Measurements from ENCODE around the gene M1AP. TPM values are rescaled to one million over a fixed set of nuclear protein-coding genes. Genes with fewer than 3 reads are reported as not detected.

The M1AP gene
- total RNA-seq, 1 donor from 2014 or later: 0.20 TPM

- DNase-seq (ENCODE audit: low read depth) (no peak), FAIRE-seq (no peak)
- Histone ChIP-seq H3K4me2 (ENCODE audit: low read length) (no peak overlapping the region), H3K27me3 (ENCODE audit: insufficient read depth, low read length) (no peaks in the 10 kb centered on the region), H4K20me1 (ENCODE audit: insufficient read depth, low read length) (no peaks in the 10 kb centered on the region), H2AFZ (ENCODE audit: low read depth, low read length) (no peak overlapping the region), H3K27ac (ENCODE audit: low read depth, low read length) (no peak overlapping the region), H3K9ac (ENCODE audit: low read length) (no peak overlapping the region), H3K79me2 (ENCODE audit: insufficient read depth, low read length) (no peaks in the 10 kb centered on the region), H3K4me3 (ENCODE audit: insufficient read depth, low read depth, low read length) (no peak overlapping the region), H3K9me3 (ENCODE audit: insufficient read depth, low read depth, low read length) (no peaks in the 10 kb centered on the region), H3K36me3 (ENCODE audit: insufficient read depth, low read length) (no peaks in the 10 kb centered on the region), H3K4me1 (ENCODE audit: insufficient read depth, low read length) (no peaks in the 10 kb centered on the region)
- H3K36me3 Mint-ChIP-seq (ENCODE audit: low read depth, unreplicated experiment): peaks cover 30% of the 10 kb centered on the region
- no peak overlapping the region for H3K4me3 Mint-ChIP-seq (ENCODE audit: unreplicated experiment)
- no peaks in the 10 kb centered on the region for H3K27me3 Mint-ChIP-seq (ENCODE audit: low read depth, unreplicated experiment)
- H3K4me1 Mint-ChIP-seq (ENCODE audit: low read depth, unreplicated experiment): no peaks in the 10 kb centered on the region
- no peak for TF ChIP-seq CTCF (IDR thresholded peaks at IDR 0.05; ENCODE audit: insufficient read depth, low read depth, low read length)
- no peak for TF ChIP-seq EZH2 (IDR thresholded peaks at IDR 0.05; ENCODE audit: insufficient read depth, low read length)
- no peak overlapping the region for H3K27ac Mint-ChIP-seq (ENCODE audit: unreplicated experiment)
- peaks cover 7% of the 10 kb centered on the region for H3K9me3 Mint-ChIP-seq (ENCODE audit: unreplicated experiment)
Observed at GRCh38 chr2:74679615-74680014, 31.5 kb upstream of the M1AP start.

- no peak overlapping the region for H3K4me3 Mint-ChIP-seq (ENCODE audit: unreplicated experiment)
- H3K27ac Mint-ChIP-seq (ENCODE audit: unreplicated experiment): no peak overlapping the region
- FAIRE-seq (no peak), DNase-seq (ENCODE audit: low read depth) (no peak)
- Histone ChIP-seq H3K4me1 (ENCODE audit: insufficient read depth, low read length) (no peaks in the 10 kb centered on the region), H4K20me1 (ENCODE audit: insufficient read depth, low read length) (no peaks in the 10 kb centered on the region), H3K36me3 (ENCODE audit: insufficient read depth, low read length) (no peaks in the 10 kb centered on the region), H3K9me3 (ENCODE audit: insufficient read depth, low read depth, low read length) (no peaks in the 10 kb centered on the region), H3K9ac (ENCODE audit: low read length) (no peak overlapping the region), H3K79me2 (ENCODE audit: insufficient read depth, low read length) (no peaks in the 10 kb centered on the region), H2AFZ (ENCODE audit: low read depth, low read length) (no peak overlapping the region), H3K27ac (ENCODE audit: low read depth, low read length) (no peak overlapping the region), H3K4me3 (ENCODE audit: insufficient read depth, low read depth, low read length) (no peak overlapping the region), H3K4me2 (ENCODE audit: low read length) (no peak overlapping the region), H3K27me3 (ENCODE audit: insufficient read depth, low read length) (no peaks in the 10 kb centered on the region)
- TF ChIP-seq CTCF (IDR thresholded peaks at IDR 0.05; ENCODE audit: insufficient read depth, low read depth, low read length) (no peak), EZH2 (IDR thresholded peaks at IDR 0.05; ENCODE audit: insufficient read depth, low read length) (no peak)
- H3K4me1 Mint-ChIP-seq (ENCODE audit: low read depth, unreplicated experiment): peaks cover 6% of the 10 kb centered on the region
- H3K27me3 Mint-ChIP-seq (ENCODE audit: low read depth, unreplicated experiment): peaks cover 4% of the 10 kb centered on the region
- H3K36me3 Mint-ChIP-seq (ENCODE audit: low read depth, unreplicated experiment): peaks cover 36% of the 10 kb centered on the region
- H3K9me3 Mint-ChIP-seq (ENCODE audit: unreplicated experiment): peaks cover 2% of the 10 kb centered on the region
Observed at GRCh38 chr2:74676331-74676730, 28.2 kb upstream of the M1AP start.

GRCh38 chr2:74675090-74675489 lies 27.0 kb upstream of the M1AP start:
- Histone ChIP-seq H3K4me3 (ENCODE audit: insufficient read depth, low read depth, low read length) (no peak overlapping the region), H3K27ac (ENCODE audit: low read depth, low read length) (no peak overlapping the region), H3K79me2 (ENCODE audit: insufficient read depth, low read length) (no peaks in the 10 kb centered on the region), H3K9ac (ENCODE audit: low read length) (no peak overlapping the region), H4K20me1 (ENCODE audit: insufficient read depth, low read length) (no peaks in the 10 kb centered on the region), H3K9me3 (ENCODE audit: insufficient read depth, low read depth, low read length) (no peaks in the 10 kb centered on the region), H3K27me3 (ENCODE audit: insufficient read depth, low read length) (no peaks in the 10 kb centered on the region), H3K4me1 (ENCODE audit: insufficient read depth, low read length) (no peaks in the 10 kb centered on the region), H3K36me3 (ENCODE audit: insufficient read depth, low read length) (no peaks in the 10 kb centered on the region), H2AFZ (ENCODE audit: low read depth, low read length) (no peak overlapping the region), H3K4me2 (ENCODE audit: low read length) (no peak overlapping the region)
- Mint-ChIP-seq H3K27me3 (ENCODE audit: low read depth, unreplicated experiment) (peaks cover 4% of the 10 kb centered on the region), H3K36me3 (ENCODE audit: low read depth, unreplicated experiment) (peaks cover 27% of the 10 kb centered on the region), H3K4me3 (ENCODE audit: unreplicated experiment) (no peak overlapping the region), H3K27ac (ENCODE audit: unreplicated experiment) (no peak overlapping the region), H3K9me3 (ENCODE audit: unreplicated experiment) (peaks cover 2% of the 10 kb centered on the region), H3K4me1 (ENCODE audit: low read depth, unreplicated experiment) (peaks cover 6% of the 10 kb centered on the region)
- TF ChIP-seq CTCF (IDR thresholded peaks at IDR 0.05; ENCODE audit: insufficient read depth, low read depth, low read length) (no peak), EZH2 (IDR thresholded peaks at IDR 0.05; ENCODE audit: insufficient read depth, low read length) (no peak)
- DNase-seq (ENCODE audit: low read depth) (no peak), FAIRE-seq (no peak)

All from astrocyte (in vitro differentiated cells and primary cell).